NCI-H187 (cell line): Measurements from ENCODE around the gene DPEP1.

Experiments
- DNase-seq, 2 experiments: peaks; one replicate each; lab custom pipeline; 2025; lab: John Stamatoyannopoulos, UW

DPEP1 gene

GRCh38 chr16:89687092-89687940 is 73.9 kb downstream of the DPEP1 start:
- no peak for DNase-seq
